Lung (tissue), 12 donors: ENCODE results near the gene IFI27L2. TPM values are rescaled to one million over a fixed set of nuclear protein-coding genes. Genes with fewer than 3 reads are reported as not detected.

Experiments used
- ATAC-seq: fragments of 200-7000 bp; cut with Tn5 transposase; one replicate; pipeline ENCODE4 v1.9.1; 2020; ENCODE audit warnings: moderate number of reproducible peaks; ENCODE audit not compliant: insufficient read depth, low FRiP score
- DNase-seq, 3 donors: peaks; one replicate each; pipeline ENCODE4 v3.0.0-alpha.2; 2013 to 2017
- H3K27ac ChIP-seq, 2 donors: one replicate each; pipeline ENCODE4 v1.5.1; 2013; ENCODE audit warnings: mild to moderate bottlenecking in 2 of 2, moderate library complexity in 2 of 2, control low read depth in 1 of 2, inconsistent platforms in 1 of 2, low read depth in 1 of 2, low read length in 1 of 2
- H3K27me3 ChIP-seq, 3 donors: one replicate each; pipeline ENCODE4 v1.5.1; 2013; ENCODE audit warnings: low read length in 2 of 3; ENCODE audit not compliant: control insufficient read depth in 3 of 3, insufficient read depth in 3 of 3
- H3K36me3 ChIP-seq, 4 donors: one replicate each; pipeline ENCODE4 v1.5.1; 2013; ENCODE audit warnings: low read length in 4 of 4, mild to moderate bottlenecking in 1 of 4, moderate library complexity in 1 of 4; ENCODE audit not compliant: control insufficient read depth in 4 of 4, insufficient read depth in 4 of 4
- H3K4me1 ChIP-seq, 5 donors: one replicate each; pipeline ENCODE4 v1.5.1; 2013; ENCODE audit warnings: low read length in 5 of 5, mild to moderate bottlenecking in 2 of 5, moderate library complexity in 1 of 5; ENCODE audit not compliant: control insufficient read depth in 5 of 5, insufficient read depth in 5 of 5
- H3K4me3 ChIP-seq: one replicate; pipeline ENCODE4 v1.5.1; 2013; ENCODE audit warnings: mild to moderate bottlenecking, control low read depth, moderate library complexity
- H3K9ac ChIP-seq, 2 donors: one replicate each; pipeline ENCODE4 v1.5.1; 2013; ENCODE audit warnings: low read length in 2 of 2, control low read depth in 1 of 2; ENCODE audit not compliant: insufficient read depth in 1 of 2
- H3K9me3 ChIP-seq, 4 donors: one replicate each; pipeline ENCODE4 v1.5.1; 2013; ENCODE audit warnings: low read length in 3 of 4, mild to moderate bottlenecking in 1 of 4, moderate library complexity in 1 of 4; ENCODE audit not compliant: control insufficient read depth in 4 of 4, insufficient read depth in 3 of 4
- CTCF ChIP-seq: IDR thresholded peaks from 2 replicates; pipeline ENCODE4 v1.5.1; 2012; ENCODE audit warnings: mild to moderate bottlenecking; ENCODE audit errors: control extremely low read depth, extremely low read depth
- WGBS, 2 donors: extraction: QIAGEN DNeasy Blood & Tissue Kit; methylation state at CpG; one replicate each; pipeline ENCODE4 v1.1.7; 2013; 5-methylcytosine and 5-hydroxymethylcytosine counted together
- polyA plus RNA-seq, 2 donors: library from polyadenylated mRNA; stranded (reverse); fragments of 200-250 nt; gene quantifications; one replicate each; pipeline ENCODE4 v1.2.1, GENCODE V29; 2013
- total RNA-seq, 2 donors: library from RNA; depleted of rRNA in 1 of 2; stranded (reverse); fragments of >200 nt in 1 of 2; gene quantifications; one replicate each; pipeline ENCODE4 v1.2.1, GENCODE V29; 2014 to 2021
- donor health status: control.
- donor health status: control.
- donor health status: Bipolar disorder and iron deficiency.
- donor health status: healthy.
- donor health status: DM: yes; HTN: yes; CAD: no.

IFI27L2 gene
- total and polyA plus RNA-seq, 4 donors, result 27.2 to 127 (median 73.4) TPM

GRCh38 chr14:94104731-94105130 lies 24.7 kb downstream of the IFI27L2 start:
- Histone ChIP-seq H3K27ac (no peak overlapping the region), H3K9me3 (no peaks in the 10 kb centered on the region), H3K4me1 (peaks cover 0 to 4% (median 0%) of the 10 kb centered on the region in 5 donors), H3K4me3 (no peak overlapping the region), H3K36me3 (no peaks in the 10 kb centered on the region), H3K9ac (no peak overlapping the region), H3K27me3 (no peaks in the 10 kb centered on the region)
- no peak for DNase-seq
- no peak for TF ChIP-seq CTCF
- WGBS, 2 donors, result 73 to 87% methylated on average over 10 of the region's 10 CpGs
- ATAC-seq, result no peak

GRCh38 chr14:94103554-94104150 lies 25.8 kb downstream of the IFI27L2 start:
- no peaks in the 10 kb centered on the region for H3K36me3 ChIP-seq
- H3K27me3 ChIP-seq, result no peaks in the 10 kb centered on the region
- H3K9ac ChIP-seq, result no peak overlapping the region
- H3K9me3 ChIP-seq, result no peaks in the 10 kb centered on the region
- no peak overlapping the region for H3K27ac ChIP-seq
- no peak overlapping the region for H3K4me3 ChIP-seq
- DNase-seq (no peak), ATAC-seq (no peak)
- no peaks in the 10 kb centered on the region for H3K4me1 ChIP-seq
- 80 to 88% methylated on average over 7 of the region's 7 CpGs for WGBS, 2 donors
- no peak for TF ChIP-seq CTCF

- TF ChIP-seq CTCF, result no peak
Measured at GRCh38 chr14:94102768-94103482, 26.5 kb downstream of the IFI27L2 start.

More at GRCh38 chr14:94102768-94103482, 26.5 kb downstream of the IFI27L2 start:
- H3K9ac ChIP-seq, result no peak overlapping the region
- DNase-seq, result no peak
- H3K9me3 ChIP-seq, result no peaks in the 10 kb centered on the region
- H3K36me3 ChIP-seq, result no peaks in the 10 kb centered on the region
- no peaks in the 10 kb centered on the region for H3K27me3 ChIP-seq
- H3K4me3 ChIP-seq, result no peak overlapping the region
- H3K4me1 ChIP-seq, result no peaks in the 10 kb centered on the region
- H3K27ac ChIP-seq, result no peak overlapping the region
- ATAC-seq, result no peak
- WGBS, 2 donors, result 89 to 93% methylated on average over 8 of the region's 8 CpGs
